GM19240 (cell line): ENCODE measurements around the gene ACLY.

Experiments used
- DNase-seq: peaks from one replicate; pipeline ENCODE4 v3.0.0; 2011; ENCODE audit warnings: low spot score; ENCODE audit not compliant: insufficient read length

The ACLY gene

GRCh38 chr17:41918314-41919164, at the start of gene ACLY:
Gene ACLY, minus strand, starts transcription at chr17:41918951. Its CDS starts 5,078 bp downstream, at chr17:41913873.
- peak; percentile 95 for DNase-seq

GRCh38 chr17:41967921-41968578, 49.3 kb upstream of the ACLY start:
- no peak for DNase-seq

GRCh38 chr17:41967141-41967920, 48.6 kb upstream of the ACLY start:
- DNase-seq = no peak

DNA sequence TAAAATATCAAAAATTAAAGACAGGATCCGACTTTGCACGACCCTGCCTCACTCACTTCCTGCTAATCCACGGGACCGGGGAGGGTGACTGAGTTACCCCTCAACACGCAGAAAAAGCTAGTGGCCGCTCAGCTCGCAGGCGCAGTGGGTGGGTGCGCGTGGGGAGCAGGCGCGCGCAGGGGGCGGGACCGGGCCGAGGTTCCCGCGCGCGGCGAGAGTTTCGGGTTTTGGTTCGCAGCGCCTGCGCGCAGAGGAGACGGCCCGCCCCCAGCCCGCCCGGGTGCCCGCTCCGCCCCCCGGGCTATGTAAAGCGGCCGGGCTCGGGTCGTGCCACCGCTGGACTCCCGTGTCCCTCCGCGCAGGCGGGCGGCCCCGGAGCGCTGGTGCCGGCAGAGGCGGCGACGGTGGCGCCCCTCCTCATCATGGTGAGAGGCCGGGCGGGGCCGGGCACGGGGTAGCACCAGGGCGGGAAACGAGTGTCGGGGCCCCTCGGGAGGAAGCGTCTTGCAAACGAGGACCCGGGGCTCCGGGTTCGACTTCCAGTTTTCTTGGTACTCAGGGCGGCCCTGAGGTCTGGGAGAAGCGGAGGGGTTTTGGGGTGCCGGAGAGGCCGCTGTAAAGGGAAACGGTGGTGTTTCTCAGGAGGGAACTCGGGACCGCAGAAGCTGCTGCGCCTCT, 47.9 kb upstream of the ACLY start, which contains the start of gene CNP:
CNP (plus strand) TSS at position 333 of the 678 bp plus-strand sequence; CDS start at position 423, 90 bp downstream.
- DNase-seq = peak; percentile 87

GRCh38 chr17:41965694-41966462, 47.1 kb upstream of the ACLY start:
- peak; percentile 70 for DNase-seq

GRCh38 chr17:41962768-41963434, 44.1 kb upstream of the ACLY start:
- peak; percentile 73 for DNase-seq

DNA sequence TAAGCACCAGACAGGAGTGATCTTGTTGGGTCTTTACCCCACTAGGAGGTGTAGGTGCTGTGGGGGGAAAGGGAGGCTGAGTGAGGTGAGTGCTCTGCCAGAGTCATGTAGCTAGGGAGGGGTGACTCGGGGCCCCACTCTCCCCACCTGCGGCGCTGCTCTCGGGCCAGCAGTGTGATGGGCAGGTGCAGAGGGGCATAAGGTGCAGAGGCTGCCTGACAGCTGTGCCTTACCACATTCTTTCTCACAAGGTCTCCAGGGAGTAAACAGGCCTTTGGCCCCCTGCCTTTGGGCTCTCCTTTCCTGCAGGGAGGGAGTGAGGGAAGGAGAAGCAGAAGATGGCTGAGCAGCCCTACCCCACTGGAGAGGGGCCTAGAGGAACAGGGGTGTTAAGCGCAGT, 43.4 kb upstream of the ACLY start:
- no peak for DNase-seq

DNA sequence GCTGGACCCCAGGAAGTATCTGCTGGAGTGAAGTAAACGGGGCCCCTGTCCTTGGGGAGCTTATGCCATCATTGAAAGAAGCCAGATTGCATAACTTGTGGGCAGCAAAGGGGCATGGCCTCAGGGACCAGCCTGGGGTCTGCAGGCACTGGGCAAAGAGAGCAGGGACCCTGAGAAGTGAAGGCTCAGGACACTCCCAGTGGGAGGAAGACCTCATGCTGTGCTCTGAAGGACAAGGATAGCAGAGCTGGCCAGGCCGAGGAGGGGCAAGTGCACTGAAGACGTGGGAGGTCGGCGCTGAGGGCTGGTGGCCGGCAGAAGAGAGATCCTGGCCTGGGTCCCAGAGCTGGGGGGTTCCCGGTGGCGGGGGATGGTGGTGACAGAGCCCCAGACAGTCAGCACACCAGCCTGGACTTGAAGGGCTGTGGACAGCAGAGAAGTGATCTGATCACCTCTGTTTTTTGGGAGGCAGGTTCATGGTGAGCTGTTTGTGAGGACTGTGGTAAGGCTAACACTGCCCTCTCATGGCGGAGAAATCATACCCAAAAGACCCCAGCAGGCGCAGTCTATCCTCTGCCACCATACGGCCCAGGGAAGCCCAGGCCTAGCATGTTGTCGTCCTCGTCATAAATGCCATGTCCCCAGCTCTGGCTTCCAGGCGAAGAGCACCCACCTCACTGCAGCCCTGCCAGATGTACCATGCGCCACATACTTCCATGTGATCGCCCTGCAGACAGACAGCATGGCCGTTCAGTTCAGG, 40.8 kb upstream of the ACLY start:
- DNase-seq = no peak

DNA sequence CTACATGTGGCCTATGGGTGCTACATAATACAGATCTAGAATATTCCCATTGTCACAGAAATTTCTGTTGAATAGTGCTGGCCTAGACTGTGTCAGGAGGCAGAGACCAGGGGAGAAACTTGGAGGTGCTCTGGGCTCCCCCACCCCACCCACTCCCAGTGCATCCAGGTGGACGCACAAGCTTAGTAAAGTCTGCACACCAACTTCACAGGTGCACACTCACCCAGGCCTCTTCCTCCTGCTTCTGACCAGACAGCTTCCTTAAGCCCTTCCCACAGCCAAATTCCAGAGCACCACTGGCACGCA, 40.2 kb upstream of the ACLY start:
- no peak for DNase-seq

DNA sequence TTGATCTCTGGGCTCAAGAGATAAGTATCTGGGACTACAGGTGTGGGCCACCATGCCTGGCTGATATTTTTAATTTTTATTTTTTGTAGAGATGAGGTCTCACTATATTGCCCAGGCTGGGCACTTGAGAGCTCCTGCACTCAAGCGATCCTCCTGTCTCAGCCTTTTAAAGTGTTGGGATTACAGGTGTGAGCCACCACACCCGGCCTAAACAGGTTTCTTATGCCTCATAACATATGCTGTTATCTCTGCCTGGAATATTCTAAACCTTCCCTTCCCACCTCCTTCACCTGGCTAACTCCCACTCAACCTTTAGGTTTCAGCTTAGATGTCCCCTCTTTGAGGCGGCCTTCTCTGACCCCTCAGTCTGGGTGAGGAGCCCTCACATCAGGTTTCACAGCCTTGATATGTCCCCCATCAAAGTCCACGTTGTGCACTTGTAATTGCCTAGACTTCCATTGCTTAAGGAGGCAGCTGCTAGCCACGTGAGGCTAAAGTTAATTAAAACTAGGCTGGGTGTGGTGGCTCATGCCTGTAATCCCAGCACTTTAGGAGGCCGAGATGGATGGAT, 39.2 kb upstream of the ACLY start:
- no peak for DNase-seq

DNA sequence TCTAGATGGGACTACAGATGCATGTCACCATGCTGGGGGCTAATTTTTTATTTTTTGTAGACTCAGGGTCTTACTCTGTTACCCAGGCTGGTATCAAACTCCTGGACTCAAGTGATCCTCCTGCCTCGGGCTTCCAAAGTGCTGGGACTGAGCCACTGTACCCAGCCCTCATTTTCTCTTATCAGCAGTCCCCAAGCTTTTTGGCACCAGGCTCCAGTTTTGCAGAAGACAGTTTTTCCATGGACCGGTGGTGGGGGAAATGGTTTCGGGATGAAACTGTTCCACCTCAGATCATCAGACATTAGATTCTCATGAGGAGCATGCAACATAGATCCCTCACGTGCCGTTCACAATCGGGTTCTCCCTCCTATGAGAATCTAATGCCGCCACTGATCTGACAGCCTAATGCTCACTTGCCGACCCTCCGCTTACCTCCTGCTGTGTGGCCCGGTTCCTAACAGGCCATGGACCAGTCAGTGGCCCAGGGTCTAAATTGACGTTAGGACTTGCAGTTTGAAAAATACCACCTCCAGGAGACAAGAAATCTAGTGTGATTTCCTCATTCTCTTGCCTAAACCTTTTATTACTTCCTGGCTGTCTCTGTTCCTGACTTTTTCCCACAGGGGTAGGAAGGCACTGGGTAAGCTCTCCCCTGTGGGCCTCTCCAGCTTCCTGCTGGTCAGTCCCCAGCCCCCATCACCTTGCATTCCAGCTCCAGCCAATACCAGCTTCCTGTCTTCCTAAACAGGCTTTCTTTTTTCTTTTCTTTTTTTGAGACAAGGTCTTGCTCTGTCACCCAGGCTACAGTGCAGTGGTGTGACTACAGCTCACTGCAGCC, 38.5 kb upstream of the ACLY start:
- no peak for DNase-seq

DNA sequence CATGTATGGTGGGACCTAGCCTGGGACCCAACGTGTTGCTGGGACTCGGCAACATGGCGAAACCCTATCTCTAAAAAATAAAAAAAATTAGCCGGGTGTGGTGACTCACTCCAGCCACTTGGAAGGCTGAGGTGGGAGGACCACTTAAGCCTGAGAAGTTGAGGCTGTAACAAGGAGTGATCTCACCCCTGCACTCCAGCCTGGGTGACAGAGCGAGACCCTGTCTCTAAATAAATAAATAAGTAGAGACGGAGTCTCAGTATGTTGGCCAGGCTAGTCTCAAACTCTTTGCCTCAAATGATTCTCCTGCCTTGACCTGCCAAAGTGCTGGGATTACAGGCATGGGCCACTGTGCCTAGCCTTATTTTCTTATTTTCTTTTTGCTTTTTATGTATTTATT, 37.8 kb upstream of the ACLY start:
- DNase-seq = no peak

- no peak for DNase-seq
Measured at GRCh38 chr17:41948762-41949460, 30.2 kb upstream of the ACLY start.

DNA sequence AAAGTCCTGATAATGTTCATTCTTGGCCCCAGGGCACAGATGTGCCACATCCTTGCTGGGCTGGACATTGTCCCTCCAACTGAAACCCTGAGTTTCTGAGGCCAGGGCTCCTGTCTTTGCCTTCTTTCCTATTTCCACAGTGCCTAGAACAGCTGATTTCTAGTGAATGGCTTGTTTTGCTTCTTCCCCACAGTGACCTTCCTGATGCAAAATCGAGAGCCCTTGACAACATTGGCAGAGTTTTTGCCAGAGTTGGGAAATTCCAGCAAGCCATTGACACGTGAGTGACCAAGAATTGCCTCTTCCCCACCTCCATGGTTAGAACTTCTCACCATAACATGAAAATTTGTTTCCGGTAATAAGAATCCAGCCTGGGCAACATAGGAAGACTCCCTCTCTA, 26.2 kb upstream of the ACLY start:
- DNase-seq = no peak

DNA sequence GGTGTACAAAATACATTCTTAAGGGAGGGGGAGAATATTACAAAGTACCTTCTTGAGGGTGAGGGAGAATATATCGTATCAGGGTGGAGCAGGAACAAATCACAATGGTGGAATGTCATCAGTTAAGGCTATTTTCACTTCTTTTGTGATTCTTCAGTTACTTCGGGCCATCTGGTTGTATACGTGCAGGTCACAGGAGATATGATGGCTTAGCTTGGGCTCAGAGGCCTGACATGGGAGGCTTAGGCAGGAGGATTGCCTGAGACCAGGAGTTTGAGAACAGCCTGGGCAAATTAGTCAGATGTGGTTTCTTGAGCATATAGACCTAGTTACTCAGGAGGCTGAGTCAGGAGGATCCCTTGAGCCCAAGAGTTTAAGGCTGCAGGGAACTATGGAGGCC, 24.7 kb upstream of the ACLY start:
- no peak for DNase-seq

- no peak for DNase-seq
Measured at GRCh38 chr17:41942626-41943373, 24.0 kb upstream of the ACLY start.

DNA sequence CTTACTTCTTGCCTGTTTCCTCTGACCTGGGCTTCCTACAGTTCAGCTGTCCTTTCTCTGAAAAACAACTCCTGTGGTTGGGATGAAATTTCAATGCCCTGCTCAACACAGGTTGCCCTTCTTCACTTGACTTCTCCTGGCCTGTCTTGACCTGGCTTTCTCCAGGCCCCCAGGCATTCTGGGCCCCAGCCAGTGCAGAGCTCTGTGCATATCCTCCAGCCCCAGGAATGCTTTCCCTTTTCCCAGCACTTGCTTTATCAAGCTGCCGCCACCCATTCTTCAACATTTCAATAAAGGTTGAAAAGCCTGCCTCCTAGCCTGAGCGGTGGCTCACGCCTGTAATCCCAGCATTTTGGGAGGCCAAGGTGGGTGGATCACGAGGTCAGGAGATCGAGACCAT, 22.4 kb upstream of the ACLY start:
- no peak for DNase-seq
